ENCODE measurements around the gene AHSA1. TPM values are rescaled to one million over a fixed set of nuclear protein-coding genes. Genes with fewer than 3 reads are reported as not detected.

The AHSA1 gene
- total RNA-seq, 1 experiment from 2014 or later, result 199 TPM

DNA sequence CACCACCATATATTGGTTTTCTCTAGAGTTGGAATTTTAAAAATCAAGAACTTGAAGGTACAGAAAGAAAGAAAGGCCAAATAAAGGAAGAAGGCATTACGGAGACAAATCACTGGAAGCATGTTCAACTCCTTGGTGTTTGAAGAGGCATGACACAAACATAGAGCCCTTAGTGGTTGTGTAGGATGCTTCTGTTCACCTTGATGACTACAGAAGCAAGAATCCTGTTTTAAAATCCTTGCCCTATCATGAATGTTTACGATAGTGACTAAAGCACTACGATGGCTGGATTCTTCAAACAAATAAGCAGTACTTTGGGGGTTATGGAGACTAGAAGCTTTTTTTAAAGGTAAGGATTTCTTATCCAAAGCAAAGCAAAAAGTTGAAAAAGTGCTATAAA lies 51.0 kb downstream of the AHSA1 start:
- no peak for DNase-seq (ENCODE audit: low read depth)

DNA sequence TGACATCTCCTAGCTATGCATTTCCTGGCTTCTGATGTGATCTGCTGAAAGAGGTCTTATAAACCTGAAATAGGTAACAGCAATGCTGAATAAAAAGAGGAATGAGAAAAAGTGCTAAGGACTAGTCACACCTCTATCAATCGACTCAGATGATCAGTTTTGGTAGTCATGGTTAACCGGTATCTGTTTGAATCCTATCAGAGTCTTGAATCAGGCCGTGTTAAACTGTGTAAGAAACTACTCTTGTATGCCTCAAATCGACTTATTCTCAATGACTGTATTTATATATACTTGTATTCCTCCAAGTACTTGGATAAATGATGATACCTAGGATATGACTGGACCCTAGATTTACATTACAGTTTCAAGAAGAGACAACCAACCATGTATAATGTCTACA lies 51.5 kb downstream of the AHSA1 start:
- DNase-seq (ENCODE audit: low read depth), result no peak

DNA sequence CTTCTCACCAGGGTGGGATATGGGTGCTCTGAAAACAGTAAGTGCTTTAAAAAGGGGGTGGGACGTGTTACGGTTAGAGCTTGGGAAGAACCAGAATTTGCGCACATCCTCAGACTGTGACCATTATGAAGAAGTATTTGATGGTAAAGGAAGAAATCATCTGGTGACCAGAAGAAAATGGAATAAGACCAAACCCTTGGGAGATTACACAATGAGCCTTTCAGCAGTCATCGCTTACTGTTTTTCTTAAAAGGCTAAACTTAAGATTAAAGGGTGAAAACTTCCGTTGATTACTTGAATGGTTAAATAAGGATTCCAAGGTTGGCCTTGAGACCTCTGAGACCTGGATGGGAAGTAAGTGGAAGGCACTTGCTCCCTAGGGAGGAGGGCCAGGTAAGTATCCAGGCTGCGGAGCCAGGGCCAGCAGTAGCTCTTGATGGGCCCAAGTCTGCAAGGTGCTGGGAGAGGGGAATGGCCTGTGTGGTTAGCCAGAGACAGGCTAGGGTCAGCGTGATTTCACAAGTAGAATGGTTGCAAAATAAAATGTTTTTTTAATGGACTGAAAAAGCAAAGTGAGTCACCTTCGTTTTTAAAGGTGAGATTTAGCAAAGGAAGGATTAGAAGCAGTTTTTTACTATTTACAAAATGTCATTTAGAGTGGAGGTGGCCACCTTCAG lies 53.7 kb downstream of the AHSA1 start:
- no peak for DNase-seq (ENCODE audit: low read depth)

GRCh38 chr14:77516126-77516525 lies 58.2 kb downstream of the AHSA1 start:
- DNase-seq (ENCODE audit: low read depth), result no peak

Other genes starting within 250 kb of the AHSA1 start
- gene NGB, start 186.9 kb upstream of the AHSA1 start, total RNA-seq (2014; rRNA removed; shearing (Covaris generic)), result not detected in 2 replicates
- gene POMT2, start 137.2 kb upstream of the AHSA1 start, total RNA-seq (2014; rRNA removed; shearing (Covaris generic)), result 9.4 and 10.1 TPM in 2 replicates
- gene GSTZ1, start 137.1 kb upstream of the AHSA1 start, total RNA-seq (2014; rRNA removed; shearing (Covaris generic)), result 20.3 and 22.1 TPM in 2 replicates
- gene TMED8, start 81.0 kb upstream of the AHSA1 start, total RNA-seq (2014; rRNA removed; shearing (Covaris generic)), result 7.3 and 7.4 TPM in 2 replicates
- gene SAMD15, start 80.7 kb upstream of the AHSA1 start, total RNA-seq (2014; rRNA removed; shearing (Covaris generic)), result 0.84 and 1.7 TPM in 2 replicates
- not detected in 2 replicates for gene NOXRED1, start 34.6 kb upstream of the AHSA1 start, total RNA-seq (2014; rRNA removed; shearing (Covaris generic))
- gene VIPAS39, start 492 bp upstream of the AHSA1 start, total RNA-seq (2014; rRNA removed; shearing (Covaris generic)), result 18.4 TPM in 2 replicates
- under 0.01 TPM in 1 of 2 replicates, not detected in the other for gene ISM2, start 40.7 kb downstream of the AHSA1 start, total RNA-seq (2014; rRNA removed; shearing (Covaris generic))
- 12.0 and 15.0 TPM in 2 replicates for gene SPTLC2, start 158.5 kb downstream of the AHSA1 start, total RNA-seq (2014; rRNA removed; shearing (Covaris generic))
- gene ALKBH1, start 249.9 kb downstream of the AHSA1 start, total RNA-seq (2014; rRNA removed; shearing (Covaris generic)), result 13.6 and 15.8 TPM in 2 replicates